Lower lobe of right lung (tissue), 2 donors: ENCODE results near the gene GPC6. TPM values are rescaled to one million over a fixed set of nuclear protein-coding genes. Genes with fewer than 3 reads are reported as not detected.

Experiments
- ATAC-seq, 2 donors: fragments of 200-7000 bp; cut with Tn5 transposase; one replicate each; pipeline ENCODE4 v1.9.1; 2020 to 2022; ENCODE audit warnings: mild to moderate bottlenecking in 2 of 2, moderate library complexity in 2 of 2
- DNase-seq: peaks from one replicate; pipeline ENCODE4 v3.0.0-alpha.2; 2020
- H3K27ac ChIP-seq: fragments of 200-600 bp; one replicate; pipeline ENCODE4 v1.8.0; 2022
- H3K27me3 ChIP-seq: fragments of 200-600 bp; one replicate; pipeline ENCODE4 v1.8.0; 2022; ENCODE audit warnings: low read depth
- H3K36me3 ChIP-seq: fragments of 200-600 bp; one replicate; pipeline ENCODE4 v1.8.0; 2022; ENCODE audit warnings: mild to moderate bottlenecking
- H3K4me1 ChIP-seq: fragments of 200-600 bp; one replicate; pipeline ENCODE4 v1.8.0; 2022
- H3K4me3 ChIP-seq: fragments of 200-600 bp; one replicate; pipeline ENCODE4 v1.8.0; 2022; ENCODE audit warnings: mild to moderate bottlenecking
- H3K9me3 ChIP-seq: fragments of 200-600 bp; one replicate; pipeline ENCODE4 v1.8.0; 2022
- intact Hi-C: fragments of 100-400 bp; cut with DNase I; formaldehyde crosslinking; loops from one replicate; pipeline ENCODE4 v1.11.0; 2022
- total RNA-seq: library from RNA; stranded (reverse); fragmentation: NEBNext Ultra II Directional; extraction: Animal tissue kit (Norgen Biotek cat#: 25700); gene quantifications from one replicate; pipeline ENCODE4 v1.2.1, GENCODE V29; 2021
- TF ChIP-seq, protein P1 (sequence below): fragments of 200-600 bp; IDR thresholded peaks from one replicate; pipeline ENCODE4 v1.8.0; 2022; ENCODE audit warnings: antibody characterized with exemption, mild to moderate bottlenecking
- donor health status: DM: no; HTN: yes; CAD: no; lungs with severe emphysema.

The GPC6 gene
- total RNA-seq, 1 donor from 2014 or later = 5.5 TPM

DNA sequence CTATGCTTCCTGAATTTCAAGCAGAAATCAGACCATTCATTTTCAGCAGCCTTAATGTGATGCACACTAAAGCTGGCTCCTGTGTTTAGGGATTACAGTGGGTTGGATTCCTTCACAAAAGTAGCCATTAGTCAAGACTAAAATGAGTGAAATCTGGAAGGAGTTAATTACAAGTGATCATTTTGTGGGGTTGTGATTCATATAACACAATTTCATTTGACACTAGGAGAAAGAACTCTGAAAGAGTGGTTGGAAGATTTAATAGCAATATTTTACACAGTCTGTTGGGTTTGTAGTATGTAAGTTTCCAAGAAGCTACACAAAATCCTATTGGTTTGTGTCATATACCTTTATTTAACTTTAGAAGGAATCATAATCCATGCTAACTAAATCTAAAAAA, 1015.9 kb downstream of the GPC6 start:
- H3K4me3 ChIP-seq = no peak overlapping the region
- no peak for ATAC-seq
- H3K36me3 ChIP-seq = no peaks in the 10 kb centered on the region
- H3K4me1 ChIP-seq = no peaks in the 10 kb centered on the region
- intact Hi-C loops = no loop called here
- H3K27ac ChIP-seq = no peak overlapping the region
- DNase-seq = no peak
- peaks cover 10% of the 10 kb centered on the region for H3K9me3 ChIP-seq
- TF ChIP-seq, protein P1, sequence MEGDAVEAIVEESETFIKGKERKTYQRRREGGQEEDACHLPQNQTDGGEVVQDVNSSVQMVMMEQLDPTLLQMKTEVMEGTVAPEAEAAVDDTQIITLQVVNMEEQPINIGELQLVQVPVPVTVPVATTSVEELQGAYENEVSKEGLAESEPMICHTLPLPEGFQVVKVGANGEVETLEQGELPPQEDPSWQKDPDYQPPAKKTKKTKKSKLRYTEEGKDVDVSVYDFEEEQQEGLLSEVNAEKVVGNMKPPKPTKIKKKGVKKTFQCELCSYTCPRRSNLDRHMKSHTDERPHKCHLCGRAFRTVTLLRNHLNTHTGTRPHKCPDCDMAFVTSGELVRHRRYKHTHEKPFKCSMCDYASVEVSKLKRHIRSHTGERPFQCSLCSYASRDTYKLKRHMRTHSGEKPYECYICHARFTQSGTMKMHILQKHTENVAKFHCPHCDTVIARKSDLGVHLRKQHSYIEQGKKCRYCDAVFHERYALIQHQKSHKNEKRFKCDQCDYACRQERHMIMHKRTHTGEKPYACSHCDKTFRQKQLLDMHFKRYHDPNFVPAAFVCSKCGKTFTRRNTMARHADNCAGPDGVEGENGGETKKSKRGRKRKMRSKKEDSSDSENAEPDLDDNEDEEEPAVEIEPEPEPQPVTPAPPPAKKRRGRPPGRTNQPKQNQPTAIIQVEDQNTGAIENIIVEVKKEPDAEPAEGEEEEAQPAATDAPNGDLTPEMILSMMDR = no peak
- no peaks in the 10 kb centered on the region for H3K27me3 ChIP-seq

DNA sequence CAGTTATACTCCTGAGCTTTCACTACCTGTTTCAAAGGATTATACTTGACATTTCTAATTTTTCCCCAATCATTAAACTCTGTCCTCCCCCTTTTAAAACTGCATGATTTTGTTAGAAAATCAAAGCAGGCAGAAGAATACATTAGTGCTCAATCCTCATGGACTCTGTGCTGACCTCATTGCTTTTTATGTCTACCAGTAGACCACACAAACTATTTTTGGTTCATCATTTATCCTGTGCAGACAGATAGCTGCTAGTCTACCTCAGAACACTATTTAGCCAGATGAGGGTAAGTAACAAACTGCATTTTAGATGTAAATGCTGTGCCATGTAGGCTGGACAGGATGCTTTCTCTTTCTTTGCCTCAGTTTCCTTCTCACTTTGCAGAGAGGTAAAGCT, 1016.9 kb downstream of the GPC6 start:
- Histone ChIP-seq H3K9me3 (peaks cover 10% of the 10 kb centered on the region), H3K27ac (no peak overlapping the region), H3K4me1 (no peaks in the 10 kb centered on the region), H3K4me3 (no peak overlapping the region), H3K27me3 (no peaks in the 10 kb centered on the region), H3K36me3 (no peaks in the 10 kb centered on the region)
- DNase-seq (no peak), ATAC-seq (no peak)
- TF ChIP-seq, protein P1 = no peak
- intact Hi-C loops = no loop called here

DNA sequence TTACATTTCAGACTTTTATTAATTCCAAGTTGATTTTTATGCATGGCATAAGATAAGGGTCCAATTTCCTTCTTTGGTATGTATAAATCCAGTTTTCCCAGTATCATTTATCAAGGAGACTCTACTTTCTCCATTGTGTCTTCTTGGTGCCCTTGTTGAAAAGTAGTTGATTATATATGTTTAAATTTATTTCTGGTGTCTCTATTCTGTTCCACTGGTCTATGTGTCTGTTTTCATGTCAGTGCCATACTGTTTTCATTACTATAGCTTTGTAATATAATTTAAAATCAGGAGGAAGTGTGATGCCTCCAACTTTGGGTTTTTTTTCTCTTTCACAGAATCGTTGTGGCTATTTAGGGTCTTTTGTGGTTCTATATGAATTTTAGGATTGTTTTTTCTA, 1019.9 kb downstream of the GPC6 start:
- ATAC-seq (no peak), DNase-seq (no peak)
- Histone ChIP-seq H3K27ac (no peak overlapping the region), H3K36me3 (no peaks in the 10 kb centered on the region), H3K27me3 (no peaks in the 10 kb centered on the region), H3K4me1 (no peaks in the 10 kb centered on the region), H3K9me3 (peaks cover 10% of the 10 kb centered on the region), H3K4me3 (no peak overlapping the region)
- intact Hi-C loops = no loop called here
- TF ChIP-seq, protein P1 = no peak

DNA sequence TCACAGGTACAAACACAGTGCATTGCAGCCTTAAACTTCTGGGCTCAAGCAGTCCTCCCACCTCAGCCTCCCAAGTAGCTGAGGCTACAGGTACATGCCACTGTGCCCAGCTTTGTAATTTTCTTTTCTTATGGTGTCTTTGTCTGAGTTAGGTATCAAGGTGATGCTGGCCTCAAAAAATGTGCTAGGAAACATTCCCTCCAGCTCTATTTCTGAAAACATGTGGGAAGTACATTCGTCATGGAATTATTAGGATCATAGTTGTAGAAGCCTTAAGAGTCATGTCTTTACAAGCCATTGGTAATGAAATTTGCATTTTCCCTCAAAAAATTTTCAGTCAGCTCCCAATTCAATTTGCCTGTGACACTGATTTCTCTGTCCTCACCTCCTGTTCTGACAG, 1021.3 kb downstream of the GPC6 start:
- intact Hi-C loops = no loop called here
- Histone ChIP-seq H3K9me3 (peaks cover 10% of the 10 kb centered on the region), H3K27me3 (no peaks in the 10 kb centered on the region), H3K4me1 (no peaks in the 10 kb centered on the region), H3K27ac (no peak overlapping the region), H3K4me3 (no peak overlapping the region), H3K36me3 (no peaks in the 10 kb centered on the region)
- TF ChIP-seq, protein P1 = no peak
- DNase-seq (no peak), ATAC-seq (no peak)

DNA sequence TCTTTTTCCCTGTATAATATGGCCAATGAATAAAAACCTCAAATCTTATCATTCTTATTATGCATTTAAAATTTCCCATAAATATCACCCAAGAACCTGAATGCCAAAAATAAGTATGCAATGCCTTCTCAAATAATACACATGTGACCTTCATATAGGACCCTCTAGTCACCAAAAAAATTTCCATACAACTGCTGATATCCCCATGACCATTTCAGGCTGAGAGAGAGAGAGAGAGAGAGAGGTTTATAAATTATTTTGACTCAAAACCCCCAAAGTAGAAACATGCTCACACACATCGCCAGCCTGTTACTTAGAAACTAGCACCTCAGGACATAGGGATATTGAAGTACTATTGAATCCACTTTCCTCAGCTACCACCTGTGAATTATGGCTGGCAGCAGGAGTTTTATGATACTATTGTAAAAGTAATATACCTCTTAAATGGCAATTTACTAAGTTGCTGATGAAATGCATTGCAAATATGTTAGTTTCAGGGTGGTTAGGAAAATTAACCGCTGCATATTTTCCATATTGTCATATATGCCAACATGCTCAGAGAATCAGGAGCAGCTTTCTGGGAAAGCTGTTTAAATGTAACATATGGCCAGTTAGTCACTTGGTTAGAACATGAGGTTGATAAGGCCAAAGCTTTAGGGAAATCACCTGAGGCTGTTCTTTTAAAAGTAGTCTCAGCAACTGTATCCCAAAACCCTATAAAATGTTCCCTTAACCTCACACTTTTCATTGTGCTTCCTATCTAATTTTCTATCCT, 1022.0 kb downstream of the GPC6 start:
- H3K27ac ChIP-seq = no peak overlapping the region
- no peak overlapping the region for H3K4me3 ChIP-seq
- intact Hi-C loops = no loop called here
- TF ChIP-seq, protein P1 = no peak
- H3K9me3 ChIP-seq = peaks cover 10% of the 10 kb centered on the region
- no peaks in the 10 kb centered on the region for H3K4me1 ChIP-seq
- no peaks in the 10 kb centered on the region for H3K36me3 ChIP-seq
- ATAC-seq (no peak), DNase-seq (no peak)
- no peaks in the 10 kb centered on the region for H3K27me3 ChIP-seq
